SK-N-SH (cell line): Measurements from ENCODE around the gene CACNA2D4. TPM values are rescaled to one million over a fixed set of nuclear protein-coding genes. Genes with fewer than 3 reads are reported as not detected.

Source experiments
- CTCF ChIA-PET: fragments of 300-600, 350-600 bp; formaldehyde crosslinking; extraction: SDS; loops from one replicate; lab custom pipeline; 2021; lab: Yijun Ruan, JAX
- POLR2A ChIA-PET: fragments of 350-600 bp; sonication (Branson Sonifier 250); formaldehyde crosslinking; extraction: SDS; loops from one replicate; lab custom pipeline; 2020; ENCODE audit warnings: antibody characterized with exemption, inconsistent platforms; lab: Yijun Ruan, JAX
- DNase-seq: peaks from one replicate; pipeline ENCODE4 v3.0.0; 2012
- H2AFZ ChIP-seq: fragments of 200-600 bp; sonication (generic); 2 replicates; pipeline ENCODE4 v1.8.1; 2016; ENCODE audit warnings: antibody characterized with exemption, mild to moderate bottlenecking, low read depth
- H3F3A ChIP-seq: fragments of 200-600 bp; sonication (generic); replicated peaks from 2 replicates; pipeline ENCODE3; 2016; ENCODE audit warnings: antibody characterized with exemption, mild to moderate bottlenecking; ENCODE audit not compliant: insufficient read depth
- H3K27ac ChIP-seq, 2 experiments: fragments of 200-500 bp in 1 of 2; fragments of 200-600 bp in 1 of 2; sonication (Bioruptor generic) in 1 of 2; sonication (generic), shearing (Covaris generic) in 1 of 2; 2 replicates each; pipeline versions ENCODE4 v1.5.1 to v1.6.1; 2014 to 2016; ENCODE audit warnings: low read depth in 2 of 2, inconsistent platforms in 1 of 2, low read length in 1 of 2, mild to moderate bottlenecking in 1 of 2, mixed read lengths in 1 of 2
- H3K27me3 ChIP-seq: fragments of 200-600 bp; sonication (generic), shearing (Covaris generic); 2 replicates; pipeline ENCODE4 v1.6.1; 2016; ENCODE audit warnings: mixed run types; ENCODE audit not compliant: insufficient read depth
- H3K36me3 ChIP-seq, 2 experiments: fragments of 200-500 bp in 1 of 2; fragments of 200-600 bp in 1 of 2; sonication (Bioruptor generic) in 1 of 2; sonication (generic) in 1 of 2; replicated peaks in 1 of 2; 2 replicates each; pipeline versions ENCODE3 to v1.5.1; 2014 to 2016; ENCODE audit warnings: low read length in 1 of 2, mild to moderate bottlenecking in 1 of 2; ENCODE audit not compliant: insufficient read depth in 2 of 2, control insufficient read depth in 1 of 2
- H3K4me1 ChIP-seq, 2 experiments: fragments of 200-500 bp in 1 of 2; fragments of 200-600 bp in 1 of 2; sonication (Bioruptor generic) in 1 of 2; sonication (generic), shearing (Covaris generic) in 1 of 2; 2 replicates each; pipeline versions ENCODE4 v1.5.1 to v1.6.1; 2014 to 2016; ENCODE audit warnings: low read depth in 1 of 2, low read length in 1 of 2, mixed run types in 1 of 2; ENCODE audit not compliant: insufficient read depth in 2 of 2, control insufficient read depth in 1 of 2
- H3K4me2 ChIP-seq: fragments of 200-600 bp; sonication (generic), shearing (Covaris generic); 2 replicates; pipeline ENCODE4 v1.6.1; 2017; ENCODE audit warnings: mixed run types
- H3K4me3 ChIP-seq, 2 experiments: fragments of 200-500 bp in 1 of 2; fragments of 200-600 bp in 1 of 2; sonication (Bioruptor generic) in 1 of 2; sonication (generic), shearing (Covaris generic) in 1 of 2; 2 replicates each; pipeline versions ENCODE4 v1.5.1 to v1.8.1; 2014 to 2016; ENCODE audit warnings: low read depth in 2 of 2, inconsistent platforms in 1 of 2, low read length in 1 of 2, mild to moderate bottlenecking in 1 of 2, mixed read lengths in 1 of 2, moderate library complexity in 1 of 2
- H3K79me2 ChIP-seq: fragments of 200-600 bp; sonication (generic); 2 replicates; pipeline ENCODE4 v1.8.1; 2017; ENCODE audit warnings: mild to moderate bottlenecking; ENCODE audit not compliant: insufficient read depth
- H3K9ac ChIP-seq: fragments of 200-600 bp; sonication (generic); 2 replicates; pipeline ENCODE4 v1.6.1; 2017; ENCODE audit warnings: mixed run types
- H3K9me2 ChIP-seq: fragments of 200-600 bp; sonication (generic); 2 replicates; pipeline ENCODE4 v1.6.1; 2017; ENCODE audit warnings: mixed run types
- H3K9me3 ChIP-seq: fragments of 200-600 bp; sonication (generic); 2 replicates; pipeline ENCODE4 v1.6.1; 2017; ENCODE audit warnings: mixed run types, mild to moderate bottlenecking, moderate library complexity
- H4K20me1 ChIP-seq: fragments of 200-600 bp; sonication (generic); 2 replicates; pipeline ENCODE4 v1.6.1; 2017; ENCODE audit warnings: mild to moderate bottlenecking, mixed run types; ENCODE audit not compliant: insufficient read depth
- CHD2 ChIP-seq: fragments of 150-350 bp; IDR thresholded peaks from 2 replicates; pipeline ENCODE4 v1.6.1; 2018; ENCODE audit warnings: low read length; ENCODE audit not compliant: partially characterized antibody
- ELF1 ChIP-seq: IDR thresholded peaks from 2 replicates; pipeline ENCODE4 v1.4.0; 2012
- EP300 ChIP-seq, 2 experiments: IDR thresholded peaks; 2 replicates each; pipeline versions ENCODE4 v1.4.0 to v1.6.1; 2012; ENCODE audit warnings: borderline replicate concordance in 1 of 2, low read depth in 1 of 2, low read length in 1 of 2
- EZH2phosphoT487 ChIP-seq: fragments of 200-600 bp; sonication (generic); IDR thresholded peaks from 2 replicates; pipeline ENCODE4 v1.6.1; 2017; ENCODE audit warnings: low read depth, mixed run types, mild to moderate bottlenecking, antibody characterized with exemption, moderate library complexity, borderline replicate concordance
- FOXM1 ChIP-seq: IDR thresholded peaks from 2 replicates; pipeline ENCODE4 v1.4.0; 2012; ENCODE audit warnings: low read depth, mild to moderate bottlenecking
- GABPA ChIP-seq: IDR thresholded peaks from 2 replicates; pipeline ENCODE4 v1.4.0; 2012; ENCODE audit warnings: low read depth, mild to moderate bottlenecking
- GATA2 ChIP-seq: sonication (generic); formaldehyde crosslinking; IDR thresholded peaks from 2 replicates; pipeline ENCODE4 v1.5.0; 2020; ENCODE audit warnings: mild to moderate bottlenecking, missing genetic modification reagents
- MEF2A ChIP-seq: IDR thresholded peaks from 2 replicates; pipeline ENCODE4 v1.4.0; 2012; ENCODE audit warnings: low read depth, borderline replicate concordance
- MXI1 ChIP-seq: IDR thresholded peaks from 2 replicates; pipeline ENCODE4 v1.6.1; 2012; ENCODE audit warnings: mild to moderate bottlenecking, low read depth, low read length, improper control_type of control experiment
- NFIC ChIP-seq: IDR thresholded peaks from 2 replicates; pipeline ENCODE4 v1.4.0; 2012; ENCODE audit warnings: borderline replicate concordance
- POLR2AphosphoS5 ChIP-seq: IDR thresholded peaks from 2 replicates; pipeline ENCODE4 v1.6.1; 2012; ENCODE audit warnings: low read depth, low read length
- RAD21 ChIP-seq: IDR thresholded peaks from 2 replicates; pipeline ENCODE4 v1.6.1; 2012; ENCODE audit warnings: mild to moderate bottlenecking, low read length
- RCOR1 ChIP-seq: fragments of 150-350 bp; IDR thresholded peaks from 2 replicates; pipeline ENCODE4 v1.6.1; 2017; ENCODE audit warnings: antibody characterized with exemption, low read length
- RFX5 ChIP-seq: IDR thresholded peaks from 2 replicates; pipeline ENCODE4 v1.6.1; 2012; ENCODE audit warnings: mild to moderate bottlenecking, improper control_type of control experiment, low read length
- RXRA ChIP-seq: IDR thresholded peaks from 2 replicates; pipeline ENCODE4 v1.4.0; 2012; ENCODE audit warnings: low read depth, mild to moderate bottlenecking, borderline replicate concordance
- TAF1 ChIP-seq: IDR thresholded peaks from 2 replicates; pipeline ENCODE4 v1.6.1; 2012; ENCODE audit warnings: low read depth, mild to moderate bottlenecking, low read length, moderate library complexity, borderline replicate concordance
- TCF12 ChIP-seq: IDR thresholded peaks from 2 replicates; pipeline ENCODE4 v1.4.0; 2012
- TEAD4 ChIP-seq: IDR thresholded peaks from 2 replicates; pipeline ENCODE4 v1.4.0; 2012; ENCODE audit warnings: mild to moderate bottlenecking, borderline replicate concordance; ENCODE audit not compliant: insufficient read depth
- WGBS: methylation state at CpG from one replicate; pipeline ENCODE4 v1.1.6; 2017; ENCODE audit warnings: low lambda C conversion rate; 5-methylcytosine and 5-hydroxymethylcytosine counted together
- polyA plus RNA-seq, 3 experiments: library from polyadenylated mRNA; depleted of rRNA; stranded (reverse); fragments of >200 nt; gene quantifications; 2 replicates each; pipeline ENCODE4 v1.2.3, GENCODE V29; 2012
- TF ChIP-seq, protein P1 (sequence below): fragments of 150-350 bp; IDR thresholded peaks from 2 replicates; pipeline ENCODE4 v1.6.1; 2017; ENCODE audit warnings: antibody characterized with exemption, low read length, low read depth, borderline replicate concordance
- TF ChIP-seq, protein P2 (sequence below): fragments of 200-600 bp; sonication (generic); IDR thresholded peaks from 2 replicates; pipeline ENCODE4 v1.6.1; 2017; ENCODE audit warnings: antibody characterized with exemption, mild to moderate bottlenecking, moderate library complexity
- TF ChIP-seq, protein P3 (sequence below): IDR thresholded peaks from 2 replicates; pipeline ENCODE4 v1.6.1; 2012; ENCODE audit warnings: mild to moderate bottlenecking, low read depth, low read length, moderate library complexity
- TF ChIP-seq, protein P4 (sequence below): IDR thresholded peaks from 2 replicates; pipeline ENCODE4; 2012

The CACNA2D4 gene
- polyA plus RNA-seq, 1 of the 3 experiments (the other 2 are of a cell fraction), result 0.02 TPM

- no peak for DNase-seq
- no peaks in the 10 kb centered on the region for H3K79me2 ChIP-seq
- H3K9me2 ChIP-seq, result no peaks in the 10 kb centered on the region
- H3K36me3 ChIP-seq, result no peaks in the 10 kb centered on the region
- no peaks in the 10 kb centered on the region for H4K20me1 ChIP-seq
- 23% methylated on average over 3 of the region's 3 CpGs for WGBS
- no peaks in the 10 kb centered on the region for H3K27me3 ChIP-seq
- CTCF ChIA-PET, result interaction anchor here (0.8 kb wide), 1 partner anchor 9 kb away, joined by 3 read pairs; no protein-coding TSS in a partner anchor
- no peak overlapping the region for H2AFZ ChIP-seq
- peaks cover 13% of the 10 kb centered on the region for H3K9me3 ChIP-seq
- no peaks in the 10 kb centered on the region for H3F3A ChIP-seq
- no peak overlapping the region for H3K9ac ChIP-seq
- no peak overlapping the region for H3K27ac ChIP-seq
- H3K4me2 ChIP-seq, result no peak overlapping the region
- H3K4me3 ChIP-seq, result no peak overlapping the region
- TF ChIP-seq, protein P1, sequence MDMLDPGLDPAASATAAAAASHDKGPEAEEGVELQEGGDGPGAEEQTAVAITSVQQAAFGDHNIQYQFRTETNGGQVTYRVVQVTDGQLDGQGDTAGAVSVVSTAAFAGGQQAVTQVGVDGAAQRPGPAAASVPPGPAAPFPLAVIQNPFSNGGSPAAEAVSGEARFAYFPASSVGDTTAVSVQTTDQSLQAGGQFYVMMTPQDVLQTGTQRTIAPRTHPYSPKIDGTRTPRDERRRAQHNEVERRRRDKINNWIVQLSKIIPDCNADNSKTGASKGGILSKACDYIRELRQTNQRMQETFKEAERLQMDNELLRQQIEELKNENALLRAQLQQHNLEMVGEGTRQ, result no peak
- TF ChIP-seq EP300 (IDR thresholded peaks at IDR 0.05; ENCODE audit: borderline replicate concordance in 1 of 2, low read depth in 1 of 2, low read length in 1 of 2) (no peak), POLR2AphosphoS5 (no peak), RAD21 (no peak)
- TF ChIP-seq, all 33 proteins: peak for 0
- no peaks in the 10 kb centered on the region; a peak in 1 of 4 replicates for H3K4me1 ChIP-seq
- POLR2A ChIA-PET, result no interaction called here
These were observed 11.9 kb downstream of the CACNA2D4 start for GRCh38 chr12:1906579-1906978.

DNA sequence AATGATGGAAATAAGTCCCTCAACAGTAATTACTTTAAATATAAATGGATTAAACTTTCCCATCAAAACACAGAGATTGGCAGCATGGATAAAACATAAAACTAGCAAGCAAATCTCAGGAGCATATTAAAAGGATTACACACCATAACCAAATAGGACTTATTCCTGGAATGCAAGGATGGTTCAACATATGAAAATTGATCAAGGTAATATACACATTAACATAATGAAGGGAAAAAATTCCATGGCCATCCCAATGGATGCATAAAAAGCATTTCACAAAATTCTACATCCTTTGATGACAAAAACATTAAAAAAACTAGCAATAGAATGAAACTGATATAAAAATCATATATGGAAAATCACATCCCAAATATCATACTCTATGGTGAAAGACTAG is 13.6 kb downstream of the CACNA2D4 start:
- DNase-seq, result no peak
- CTCF ChIA-PET, result no interaction called here
- Histone ChIP-seq H2AFZ (no peak overlapping the region), H3K27me3 (no peaks in the 10 kb centered on the region), H3K9ac (no peak overlapping the region), H3K9me2 (no peaks in the 10 kb centered on the region), H3K4me2 (no peak overlapping the region), H3K9me3 (peaks cover 13% of the 10 kb centered on the region), H3K4me1 (no peaks in the 10 kb centered on the region; a peak in 1 of 4 replicates), H3K79me2 (no peaks in the 10 kb centered on the region), H3F3A (no peaks in the 10 kb centered on the region), H3K4me3 (no peak overlapping the region), H3K36me3 (no peaks in the 10 kb centered on the region), H4K20me1 (no peaks in the 10 kb centered on the region), H3K27ac (no peak overlapping the region)
- no peak for TF ChIP-seq MEF2A
- no peak for TF ChIP-seq MXI1
- no peak for TF ChIP-seq RFX5
- no peak for TF ChIP-seq GABPA
- TF ChIP-seq TAF1, result no peak
- no peak for TF ChIP-seq RCOR1
- no peak for TF ChIP-seq FOXM1
- TF ChIP-seq RAD21, result no peak
- no peak for TF ChIP-seq GATA2 (CRISPR knock-in tag)
- TF ChIP-seq NFIC, result no peak
- no peak for TF ChIP-seq CHD2
- no peak for TF ChIP-seq TEAD4
- TF ChIP-seq EP300 (IDR thresholded peaks at IDR 0.05; ENCODE audit: borderline replicate concordance in 1 of 2, low read depth in 1 of 2, low read length in 1 of 2), result no peak
- TF ChIP-seq, protein P2, sequence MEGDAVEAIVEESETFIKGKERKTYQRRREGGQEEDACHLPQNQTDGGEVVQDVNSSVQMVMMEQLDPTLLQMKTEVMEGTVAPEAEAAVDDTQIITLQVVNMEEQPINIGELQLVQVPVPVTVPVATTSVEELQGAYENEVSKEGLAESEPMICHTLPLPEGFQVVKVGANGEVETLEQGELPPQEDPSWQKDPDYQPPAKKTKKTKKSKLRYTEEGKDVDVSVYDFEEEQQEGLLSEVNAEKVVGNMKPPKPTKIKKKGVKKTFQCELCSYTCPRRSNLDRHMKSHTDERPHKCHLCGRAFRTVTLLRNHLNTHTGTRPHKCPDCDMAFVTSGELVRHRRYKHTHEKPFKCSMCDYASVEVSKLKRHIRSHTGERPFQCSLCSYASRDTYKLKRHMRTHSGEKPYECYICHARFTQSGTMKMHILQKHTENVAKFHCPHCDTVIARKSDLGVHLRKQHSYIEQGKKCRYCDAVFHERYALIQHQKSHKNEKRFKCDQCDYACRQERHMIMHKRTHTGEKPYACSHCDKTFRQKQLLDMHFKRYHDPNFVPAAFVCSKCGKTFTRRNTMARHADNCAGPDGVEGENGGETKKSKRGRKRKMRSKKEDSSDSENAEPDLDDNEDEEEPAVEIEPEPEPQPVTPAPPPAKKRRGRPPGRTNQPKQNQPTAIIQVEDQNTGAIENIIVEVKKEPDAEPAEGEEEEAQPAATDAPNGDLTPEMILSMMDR, result no peak
- TF ChIP-seq RXRA, result no peak
- no peak for TF ChIP-seq TCF12
- TF ChIP-seq ELF1, result no peak
- TF ChIP-seq, protein P3, sequence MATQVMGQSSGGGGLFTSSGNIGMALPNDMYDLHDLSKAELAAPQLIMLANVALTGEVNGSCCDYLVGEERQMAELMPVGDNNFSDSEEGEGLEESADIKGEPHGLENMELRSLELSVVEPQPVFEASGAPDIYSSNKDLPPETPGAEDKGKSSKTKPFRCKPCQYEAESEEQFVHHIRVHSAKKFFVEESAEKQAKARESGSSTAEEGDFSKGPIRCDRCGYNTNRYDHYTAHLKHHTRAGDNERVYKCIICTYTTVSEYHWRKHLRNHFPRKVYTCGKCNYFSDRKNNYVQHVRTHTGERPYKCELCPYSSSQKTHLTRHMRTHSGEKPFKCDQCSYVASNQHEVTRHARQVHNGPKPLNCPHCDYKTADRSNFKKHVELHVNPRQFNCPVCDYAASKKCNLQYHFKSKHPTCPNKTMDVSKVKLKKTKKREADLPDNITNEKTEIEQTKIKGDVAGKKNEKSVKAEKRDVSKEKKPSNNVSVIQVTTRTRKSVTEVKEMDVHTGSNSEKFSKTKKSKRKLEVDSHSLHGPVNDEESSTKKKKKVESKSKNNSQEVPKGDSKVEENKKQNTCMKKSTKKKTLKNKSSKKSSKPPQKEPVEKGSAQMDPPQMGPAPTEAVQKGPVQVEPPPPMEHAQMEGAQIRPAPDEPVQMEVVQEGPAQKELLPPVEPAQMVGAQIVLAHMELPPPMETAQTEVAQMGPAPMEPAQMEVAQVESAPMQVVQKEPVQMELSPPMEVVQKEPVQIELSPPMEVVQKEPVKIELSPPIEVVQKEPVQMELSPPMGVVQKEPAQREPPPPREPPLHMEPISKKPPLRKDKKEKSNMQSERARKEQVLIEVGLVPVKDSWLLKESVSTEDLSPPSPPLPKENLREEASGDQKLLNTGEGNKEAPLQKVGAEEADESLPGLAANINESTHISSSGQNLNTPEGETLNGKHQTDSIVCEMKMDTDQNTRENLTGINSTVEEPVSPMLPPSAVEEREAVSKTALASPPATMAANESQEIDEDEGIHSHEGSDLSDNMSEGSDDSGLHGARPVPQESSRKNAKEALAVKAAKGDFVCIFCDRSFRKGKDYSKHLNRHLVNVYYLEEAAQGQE, result no peak
- TF ChIP-seq EZH2phosphoT487, result no peak
- TF ChIP-seq, protein P4, sequence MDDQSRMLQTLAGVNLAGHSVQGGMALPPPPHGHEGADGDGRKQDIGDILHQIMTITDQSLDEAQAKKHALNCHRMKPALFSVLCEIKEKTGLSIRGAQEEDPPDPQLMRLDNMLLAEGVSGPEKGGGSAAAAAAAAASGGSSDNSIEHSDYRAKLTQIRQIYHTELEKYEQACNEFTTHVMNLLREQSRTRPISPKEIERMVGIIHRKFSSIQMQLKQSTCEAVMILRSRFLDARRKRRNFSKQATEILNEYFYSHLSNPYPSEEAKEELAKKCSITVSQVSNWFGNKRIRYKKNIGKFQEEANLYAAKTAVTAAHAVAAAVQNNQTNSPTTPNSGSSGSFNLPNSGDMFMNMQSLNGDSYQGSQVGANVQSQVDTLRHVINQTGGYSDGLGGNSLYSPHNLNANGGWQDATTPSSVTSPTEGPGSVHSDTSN, result no peak
- POLR2A ChIA-PET, result no interaction called here
